CD4-positive, alpha-beta T cell treated with Interleukin-6 at 100 ng/mL for 8 hours (primary cell): ENCODE results near the gene RIMKLB.
"Not testable (repeated sequence)": the region's sequence is repeated elsewhere in the genome, so short reads cannot be mapped to it uniquely, and the experiment has no call there.

Source experiments
- DNase-seq: peaks from one replicate; pipeline ENCODE4 v3.0.0-alpha.2; 2020; ENCODE audit warnings: mixed read lengths, low spot score

Gene RIMKLB

DNA sequence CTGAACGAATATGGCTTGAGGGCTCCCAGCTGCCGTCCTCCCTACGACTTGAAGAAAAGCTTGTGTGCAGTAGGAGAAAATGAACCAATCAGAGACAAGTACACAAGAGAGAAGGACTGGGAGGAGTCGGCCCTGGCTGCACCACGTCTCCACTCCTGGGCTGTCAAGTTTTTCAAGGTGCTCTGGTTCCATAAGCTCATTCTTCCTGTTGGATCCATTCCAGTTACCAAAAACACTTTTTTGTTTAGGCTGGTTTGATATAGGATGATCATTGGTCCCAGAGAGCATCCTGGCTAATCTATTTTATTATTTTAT, 121.8 kb downstream of the RIMKLB start:
- DNase-seq: no peak

- DNase-seq: not testable (repeated sequence)
Measured at GRCh38 chr12:8820676-8821407, 123.1 kb downstream of the RIMKLB start.

- DNase-seq: no peak
Measured at GRCh38 chr12:8821591-8821990, 123.8 kb downstream of the RIMKLB start.

DNA sequence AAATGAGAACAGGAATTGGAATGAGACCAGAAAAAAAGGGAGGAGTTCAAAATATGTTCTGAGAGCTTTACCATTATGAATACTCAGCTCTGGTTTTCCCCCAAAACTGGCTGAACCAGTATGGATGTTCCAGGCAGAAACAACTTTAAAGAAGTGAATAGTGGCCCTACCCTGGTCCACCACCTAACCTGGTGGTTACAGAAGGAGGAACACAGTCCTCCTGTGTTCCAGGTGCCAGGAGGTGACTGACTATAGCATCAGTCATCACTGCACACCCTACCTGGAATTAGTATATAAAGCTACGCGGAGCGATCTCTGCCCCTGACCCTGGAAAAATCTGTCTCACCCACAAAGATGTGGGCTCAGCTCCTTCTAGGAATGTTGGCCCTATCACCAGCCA, 124.5 kb downstream of the RIMKLB start, which contains the start of gene A2ML1:
Gene A2ML1, plus strand, starts transcription at position 324 of the 400 bp plus-strand sequence. Its CDS starts 31 bp downstream, at position 355.
- DNase-seq: no peak

DNA sequence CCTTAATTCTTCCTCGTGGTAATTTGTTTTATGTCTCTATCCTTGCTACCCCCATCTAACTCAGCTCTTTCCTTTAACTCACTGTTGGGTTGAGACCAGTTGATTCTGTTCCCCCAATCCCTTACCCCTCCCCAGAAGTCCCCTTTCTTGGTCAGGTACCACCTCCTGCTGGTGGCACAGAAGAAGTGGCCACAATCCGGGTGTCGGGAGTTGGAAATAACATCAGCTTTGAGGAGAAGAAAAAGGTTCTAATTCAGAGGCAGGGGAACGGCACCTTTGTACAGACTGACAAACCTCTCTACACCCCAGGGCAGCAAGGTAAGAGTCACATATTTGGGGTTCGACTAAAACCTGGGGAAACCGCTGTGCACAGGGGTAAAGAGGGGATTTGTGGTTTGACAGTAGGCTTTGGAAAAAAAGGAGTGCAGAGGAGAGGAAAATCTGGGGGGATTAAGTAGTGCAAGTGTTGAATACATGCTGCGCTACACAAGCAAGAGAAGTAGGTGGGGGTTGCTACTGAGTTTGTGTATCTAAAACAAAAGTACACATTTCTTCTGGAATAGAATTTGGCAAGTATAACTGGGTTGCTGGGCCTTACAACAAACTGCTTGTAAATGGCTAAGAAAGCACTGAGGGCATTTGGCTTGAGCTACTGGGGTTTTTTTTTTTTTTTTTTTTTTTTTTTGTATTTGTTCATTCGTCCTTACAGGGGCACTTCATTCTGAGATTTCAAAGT, 125.9 kb downstream of the RIMKLB start:
- no peak for DNase-seq

DNA sequence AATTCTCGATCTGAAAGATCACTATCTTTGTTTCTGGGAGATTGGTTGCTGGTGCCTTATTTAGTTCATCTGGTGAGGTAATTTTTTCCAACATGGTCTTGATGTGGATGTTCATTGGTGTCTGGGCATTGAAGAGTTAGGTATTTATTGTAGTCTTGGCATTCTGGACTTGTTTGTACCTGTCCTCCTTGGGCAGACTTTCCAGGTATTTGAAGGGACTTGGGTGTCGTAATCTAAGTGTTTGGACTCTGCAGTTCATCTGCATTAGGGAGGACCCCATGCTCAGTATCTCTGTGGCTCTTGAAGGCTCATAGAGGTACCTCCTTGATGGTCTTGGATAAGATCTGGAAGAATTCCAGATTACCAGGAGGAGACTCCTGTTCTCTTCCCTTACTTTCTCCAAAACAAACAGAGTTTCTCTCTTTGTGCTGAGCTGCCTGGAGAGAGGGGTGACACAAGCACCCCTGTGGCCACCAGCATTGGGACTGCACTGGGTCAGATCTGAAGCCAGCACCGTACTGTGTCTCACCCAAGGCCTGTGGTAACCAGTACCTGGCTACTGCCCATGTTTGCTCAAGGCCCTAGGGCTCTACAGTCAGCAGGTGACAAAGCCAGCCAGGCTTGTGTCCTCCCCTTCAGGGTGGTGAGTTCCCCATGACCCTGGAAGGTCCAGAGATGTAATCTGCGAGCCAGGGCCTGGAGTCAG, 129.9 kb downstream of the RIMKLB start:
- no peak for DNase-seq

- DNase-seq: no peak
Measured at GRCh38 chr12:8828257-8829124, 130.7 kb downstream of the RIMKLB start.

- DNase-seq: no peak
Measured at GRCh38 chr12:8829125-8829518, 131.3 kb downstream of the RIMKLB start.

- DNase-seq: no peak
Measured at GRCh38 chr12:8829621-8830020, 131.8 kb downstream of the RIMKLB start.

DNA sequence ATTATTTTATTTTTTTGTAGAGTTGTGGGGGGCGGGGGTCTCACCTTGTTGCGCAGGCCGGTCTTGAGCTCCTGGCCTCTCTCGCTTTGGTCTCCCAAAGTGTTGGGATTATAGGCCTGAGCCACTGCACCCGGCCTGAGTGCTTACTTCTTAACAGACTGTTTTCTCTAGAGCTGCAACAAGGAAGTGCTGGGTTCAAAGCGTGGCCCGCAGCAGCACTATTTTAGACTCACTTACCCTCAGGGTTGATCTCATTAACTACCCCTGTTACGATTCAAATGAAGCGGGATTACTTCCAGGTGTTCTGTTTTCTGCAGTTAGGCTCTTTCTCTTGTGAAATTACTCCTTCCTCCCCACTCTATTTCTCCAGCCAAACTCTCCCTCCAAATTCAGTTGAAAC, 133.3 kb downstream of the RIMKLB start:
- DNase-seq: no peak

GRCh38 chr12:8832500-8832899, 134.7 kb downstream of the RIMKLB start:
- no peak for DNase-seq
